Gastroesophageal sphincter (tissue), 3 donors: Measurements from ENCODE around the gene GNLY.
A peak's percentile ranks its signal among the peaks of the same experiment; 100 is the strongest.

Experiments used
- EP300 ChIP-seq: sonication (generic); formaldehyde crosslinking; IDR thresholded peaks from one replicate; pipeline ENCODE4 v1.6.1; 2017; ENCODE audit warnings: antibody characterized with exemption, mild to moderate bottlenecking
- POLR2A ChIP-seq, 2 donors: fragments of 450-650 bp; IDR thresholded peaks; one replicate each; pipeline ENCODE4 v1.6.1; 2017; ENCODE audit warnings: antibody characterized with exemption in 2 of 2, mild to moderate bottlenecking in 2 of 2, moderate library complexity in 1 of 2
- POLR2AphosphoS5 ChIP-seq: sonication (generic); formaldehyde crosslinking; IDR thresholded peaks from one replicate; pipeline ENCODE4 v1.6.1; 2017; ENCODE audit warnings: antibody characterized with exemption
- TF ChIP-seq, protein P1 (sequence below), 4 experiments: fragments of 200-600 bp in 2 of 4; fragments of 450-650 bp in 2 of 4; sonication (generic) in 1 of 4; IDR thresholded peaks; one replicate each; pipeline ENCODE4 v1.5.1; 2017 to 2019; ENCODE audit warnings: antibody characterized with exemption in 4 of 4, mild to moderate bottlenecking in 2 of 4, moderate library complexity in 2 of 4

- TF ChIP-seq, protein P1, sequence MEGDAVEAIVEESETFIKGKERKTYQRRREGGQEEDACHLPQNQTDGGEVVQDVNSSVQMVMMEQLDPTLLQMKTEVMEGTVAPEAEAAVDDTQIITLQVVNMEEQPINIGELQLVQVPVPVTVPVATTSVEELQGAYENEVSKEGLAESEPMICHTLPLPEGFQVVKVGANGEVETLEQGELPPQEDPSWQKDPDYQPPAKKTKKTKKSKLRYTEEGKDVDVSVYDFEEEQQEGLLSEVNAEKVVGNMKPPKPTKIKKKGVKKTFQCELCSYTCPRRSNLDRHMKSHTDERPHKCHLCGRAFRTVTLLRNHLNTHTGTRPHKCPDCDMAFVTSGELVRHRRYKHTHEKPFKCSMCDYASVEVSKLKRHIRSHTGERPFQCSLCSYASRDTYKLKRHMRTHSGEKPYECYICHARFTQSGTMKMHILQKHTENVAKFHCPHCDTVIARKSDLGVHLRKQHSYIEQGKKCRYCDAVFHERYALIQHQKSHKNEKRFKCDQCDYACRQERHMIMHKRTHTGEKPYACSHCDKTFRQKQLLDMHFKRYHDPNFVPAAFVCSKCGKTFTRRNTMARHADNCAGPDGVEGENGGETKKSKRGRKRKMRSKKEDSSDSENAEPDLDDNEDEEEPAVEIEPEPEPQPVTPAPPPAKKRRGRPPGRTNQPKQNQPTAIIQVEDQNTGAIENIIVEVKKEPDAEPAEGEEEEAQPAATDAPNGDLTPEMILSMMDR (IDR thresholded peaks at IDR 0.05): peak in 2 of 4 experiments; percentile 23 to 29
- TF ChIP-seq POLR2AphosphoS5 (no peak), POLR2A (IDR thresholded peaks at IDR 0.05) (no peak), EP300 (no peak)
Measured at GRCh38 chr2:85648619-85649018, 45.5 kb upstream of the GNLY start.
